NCI-H1417 (cell line): ENCODE results near the gene DMRT1.
"Not testable (repeated sequence)": the region's sequence is repeated elsewhere in the genome, so short reads cannot be mapped to it uniquely, and the experiment has no call there.

ENCODE experiments used
- DNase-seq, 3 experiments: peaks; one replicate each; lab custom pipeline; 2025; lab: John Stamatoyannopoulos, UW

The DMRT1 gene

GRCh38 chr9:859251-859650 lies 17.8 kb downstream of the DMRT1 start:
- DNase-seq = peak in 1 of 3 experiments; percentile 78

- DNase-seq = no peak
These were observed 19.2 kb downstream of the DMRT1 start for GRCh38 chr9:860706-861105.

GRCh38 chr9:861525-861924 lies 20.0 kb downstream of the DMRT1 start:
- DNase-seq = not testable (repeated sequence)

GRCh38 chr9:875119-875962 lies 33.8 kb downstream of the DMRT1 start:
- DNase-seq = no peak

- DNase-seq = no peak
These were observed 34.9 kb downstream of the DMRT1 start for GRCh38 chr9:876425-876824.

- DNase-seq = no peak
These were observed 36.7 kb downstream of the DMRT1 start for GRCh38 chr9:878239-878638.

- no peak for DNase-seq
These were observed 39.2 kb downstream of the DMRT1 start for GRCh38 chr9:880725-881124.

- DNase-seq = no peak
These were observed 41.0 kb downstream of the DMRT1 start for GRCh38 chr9:882416-882924.

GRCh38 chr9:883011-883410 lies 41.5 kb downstream of the DMRT1 start:
- no peak for DNase-seq

GRCh38 chr9:886886-887285 lies 45.4 kb downstream of the DMRT1 start:
- no peak for DNase-seq

GRCh38 chr9:892123-892522 lies 50.6 kb downstream of the DMRT1 start:
- no peak for DNase-seq

GRCh38 chr9:893115-893514 lies 51.6 kb downstream of the DMRT1 start:
- no peak for DNase-seq

GRCh38 chr9:893843-894420 lies 52.4 kb downstream of the DMRT1 start:
- peak in 2 of 3 experiments; percentile 44 to 75 for DNase-seq

- peak in 1 of 3 experiments; percentile 66 for DNase-seq
These were observed 58.1 kb downstream of the DMRT1 start for GRCh38 chr9:899440-900184.

GRCh38 chr9:903886-904285 lies 62.4 kb downstream of the DMRT1 start:
- DNase-seq = peak in 1 of 3 experiments; percentile 6

GRCh38 chr9:905906-906305 lies 64.4 kb downstream of the DMRT1 start:
- DNase-seq = no peak

GRCh38 chr9:908536-909205 lies 67.2 kb downstream of the DMRT1 start:
- DNase-seq = no peak

GRCh38 chr9:911005-911404 lies 69.5 kb downstream of the DMRT1 start:
- DNase-seq = peak in 1 of 3 experiments; percentile 25

- no peak for DNase-seq
These were observed 71.3 kb downstream of the DMRT1 start for GRCh38 chr9:912776-913175.

- DNase-seq = not testable (repeated sequence)
These were observed 72.0 kb downstream of the DMRT1 start for GRCh38 chr9:913526-913925.

GRCh38 chr9:917730-918129 lies 76.2 kb downstream of the DMRT1 start:
- no peak for DNase-seq

- no peak for DNase-seq
These were observed 79.4 kb downstream of the DMRT1 start for GRCh38 chr9:920927-921326.
